RWPE2 (cell line): Measurements from ENCODE around the gene RAVER1.

ENCODE experiments used
- ATAC-seq: fragments of 200-7000 bp; cut with Tn5 transposase; 3 replicates; pipeline ENCODE4 v1.9.1; 2021; ENCODE audit warnings: low read depth
- DNase-seq: peaks from one replicate; pipeline ENCODE4 v3.0.0-alpha.2; 2020; ENCODE audit warnings: low spot score
- H3K27ac ChIP-seq: fragments of 450-650 bp; 2 replicates; pipeline ENCODE4 v1.5.1; 2017; ENCODE audit warnings: mild to moderate bottlenecking; ENCODE audit not compliant: poor library complexity, severe bottlenecking
- H3K27me3 ChIP-seq: fragments of 250-450 bp; sonication (Bioruptor Pico); 2 replicates; pipeline ENCODE4 v1.5.1; 2021; ENCODE audit warnings: mild to moderate bottlenecking, moderate library complexity; ENCODE audit not compliant: insufficient read depth, poor library complexity, severe bottlenecking
- H3K36me3 ChIP-seq: fragments of 250-450 bp; sonication (Bioruptor Pico); 2 replicates; pipeline ENCODE4 v1.5.1; 2020; ENCODE audit warnings: low read depth, mild to moderate bottlenecking, moderate library complexity
- H3K4me1 ChIP-seq: fragments of 250-450 bp; sonication (Bioruptor Pico); 2 replicates; pipeline ENCODE4 v1.5.1; 2021; ENCODE audit warnings: mild to moderate bottlenecking, moderate library complexity; ENCODE audit not compliant: insufficient read depth, poor library complexity, severe bottlenecking
- H3K4me3 ChIP-seq: fragments of 250-450 bp; sonication (Bioruptor Pico); 2 replicates; pipeline ENCODE4 v1.5.1; 2021; ENCODE audit warnings: mild to moderate bottlenecking, moderate library complexity; ENCODE audit not compliant: severe bottlenecking
- H3K9me3 ChIP-seq: fragments of 250-450 bp; sonication (Bioruptor Pico); 2 replicates; pipeline ENCODE4 v1.5.1; 2021; ENCODE audit warnings: mild to moderate bottlenecking, moderate library complexity; ENCODE audit not compliant: severe bottlenecking
- TF ChIP-seq, protein P1 (sequence below): fragments of 450-650 bp; IDR thresholded peaks from one replicate; pipeline ENCODE4 v1.5.1; 2017; ENCODE audit warnings: mild to moderate bottlenecking, moderate library complexity; ENCODE audit not compliant: poor library complexity, severe bottlenecking

The RAVER1 gene

DNA sequence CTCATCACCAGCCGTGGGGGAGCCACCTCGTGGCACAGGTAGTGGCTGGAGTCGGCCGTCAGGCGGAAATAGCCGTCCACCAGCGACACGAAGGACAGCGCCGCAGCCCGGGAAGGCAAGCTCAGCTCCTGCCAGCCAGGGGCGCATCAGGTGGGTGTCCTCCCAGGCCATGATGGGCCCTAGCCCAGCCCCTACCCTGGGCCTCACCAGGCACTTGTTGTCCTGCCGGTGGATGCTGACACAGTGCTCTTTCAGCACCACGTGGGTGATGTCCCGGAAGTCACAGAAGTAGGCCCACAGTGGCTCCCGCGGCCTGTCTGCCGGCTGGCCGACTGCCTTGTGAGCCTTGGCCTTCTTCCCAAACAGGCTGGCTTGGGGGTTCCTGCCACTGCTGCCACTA is 31.3 kb upstream of the RAVER1 start:
- Histone ChIP-seq H3K27ac (no peak overlapping the region), H3K4me3 (no peak overlapping the region), H3K36me3 (peaks cover 31% of the 10 kb centered on the region), H3K4me1 (no peaks in the 10 kb centered on the region), H3K27me3 (no peaks in the 10 kb centered on the region), H3K9me3 (no peaks in the 10 kb centered on the region)
- TF ChIP-seq, protein P1, sequence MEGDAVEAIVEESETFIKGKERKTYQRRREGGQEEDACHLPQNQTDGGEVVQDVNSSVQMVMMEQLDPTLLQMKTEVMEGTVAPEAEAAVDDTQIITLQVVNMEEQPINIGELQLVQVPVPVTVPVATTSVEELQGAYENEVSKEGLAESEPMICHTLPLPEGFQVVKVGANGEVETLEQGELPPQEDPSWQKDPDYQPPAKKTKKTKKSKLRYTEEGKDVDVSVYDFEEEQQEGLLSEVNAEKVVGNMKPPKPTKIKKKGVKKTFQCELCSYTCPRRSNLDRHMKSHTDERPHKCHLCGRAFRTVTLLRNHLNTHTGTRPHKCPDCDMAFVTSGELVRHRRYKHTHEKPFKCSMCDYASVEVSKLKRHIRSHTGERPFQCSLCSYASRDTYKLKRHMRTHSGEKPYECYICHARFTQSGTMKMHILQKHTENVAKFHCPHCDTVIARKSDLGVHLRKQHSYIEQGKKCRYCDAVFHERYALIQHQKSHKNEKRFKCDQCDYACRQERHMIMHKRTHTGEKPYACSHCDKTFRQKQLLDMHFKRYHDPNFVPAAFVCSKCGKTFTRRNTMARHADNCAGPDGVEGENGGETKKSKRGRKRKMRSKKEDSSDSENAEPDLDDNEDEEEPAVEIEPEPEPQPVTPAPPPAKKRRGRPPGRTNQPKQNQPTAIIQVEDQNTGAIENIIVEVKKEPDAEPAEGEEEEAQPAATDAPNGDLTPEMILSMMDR: no peak
- ATAC-seq (no peak), DNase-seq (no peak)

DNA sequence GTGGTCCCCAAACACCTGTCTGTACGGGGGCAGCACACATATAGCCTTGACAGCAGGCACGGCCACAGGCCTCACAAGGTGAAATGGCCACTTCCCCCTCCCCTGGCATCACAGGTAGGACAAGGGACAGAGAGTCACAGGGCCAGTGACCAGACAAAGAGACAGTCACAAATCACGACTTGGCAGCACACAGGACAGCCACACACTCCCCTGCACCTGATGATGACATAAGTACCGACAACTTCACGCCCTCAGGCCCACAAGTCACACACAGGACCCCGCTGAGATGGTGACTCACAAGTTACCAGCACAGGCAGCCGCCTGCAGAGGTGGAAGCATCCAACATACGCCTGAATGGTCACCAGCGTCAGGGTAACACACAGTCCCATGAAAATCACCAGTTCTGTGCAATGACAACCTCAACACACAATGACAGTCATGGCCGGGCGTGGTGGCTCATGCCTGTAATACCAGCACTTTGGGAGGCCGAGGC is 30.5 kb upstream of the RAVER1 start:
- Histone ChIP-seq H3K9me3 (no peaks in the 10 kb centered on the region), H3K4me3 (no peak overlapping the region), H3K27me3 (no peaks in the 10 kb centered on the region), H3K4me1 (no peaks in the 10 kb centered on the region), H3K36me3 (peaks cover 33% of the 10 kb centered on the region), H3K27ac (no peak overlapping the region)
- TF ChIP-seq, protein P1: no peak
- ATAC-seq (no peak), DNase-seq (no peak)

DNA sequence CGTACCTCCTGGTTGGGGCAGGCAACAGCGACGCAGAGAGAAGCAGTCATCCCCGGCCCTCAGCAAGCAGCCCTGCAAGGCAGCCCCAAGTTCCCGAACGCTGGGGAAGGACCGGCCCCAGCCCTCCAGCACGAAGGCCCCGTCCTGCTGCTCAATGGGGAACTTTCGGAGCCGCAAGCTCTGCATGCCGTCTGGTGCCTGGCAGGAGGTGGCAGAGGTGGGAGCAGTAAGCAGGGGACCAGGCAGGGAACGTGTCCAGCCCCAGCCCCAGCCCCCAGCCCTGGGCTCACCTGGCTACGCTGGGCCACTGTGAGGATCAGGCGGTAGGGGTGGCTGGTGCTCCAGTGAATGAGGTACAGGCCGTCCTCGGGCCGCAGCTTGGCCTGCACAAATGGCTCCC is 28.9 kb upstream of the RAVER1 start:
- no peak for DNase-seq
- no peaks in the 10 kb centered on the region for H3K9me3 ChIP-seq
- H3K27me3 ChIP-seq: no peaks in the 10 kb centered on the region
- H3K27ac ChIP-seq: no peak overlapping the region
- TF ChIP-seq, protein P1: no peak
- no peaks in the 10 kb centered on the region for H3K4me1 ChIP-seq
- peaks cover 21% of the 10 kb centered on the region for H3K36me3 ChIP-seq
- no peak for ATAC-seq
- H3K4me3 ChIP-seq: no peak overlapping the region

DNA sequence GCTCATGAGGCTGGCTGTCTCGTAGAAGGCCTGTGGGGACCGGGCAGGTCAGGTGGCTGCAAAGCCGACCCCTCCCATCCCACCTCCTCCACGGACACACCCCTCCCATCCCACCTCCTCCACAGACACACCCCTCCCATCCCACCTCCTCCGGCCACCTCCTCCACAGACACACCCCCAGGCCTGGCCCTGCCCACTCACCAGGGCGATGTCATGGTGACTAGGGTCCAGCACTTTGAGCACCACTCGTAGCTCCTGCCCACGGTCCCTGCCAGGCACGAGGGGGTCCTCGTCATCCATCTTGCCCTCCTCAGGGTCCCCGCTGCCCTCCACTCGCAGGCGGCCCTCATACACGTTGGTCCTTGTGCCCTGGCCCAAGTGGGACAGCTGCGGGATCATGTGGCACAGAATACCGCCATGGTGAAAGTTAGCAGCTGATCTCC is 28.3 kb upstream of the RAVER1 start:
- ATAC-seq: no peak
- H3K4me1 ChIP-seq: no peaks in the 10 kb centered on the region
- H3K27me3 ChIP-seq: no peaks in the 10 kb centered on the region
- DNase-seq: no peak
- H3K27ac ChIP-seq: no peak overlapping the region
- H3K9me3 ChIP-seq: no peaks in the 10 kb centered on the region
- TF ChIP-seq, protein P1: no peak
- no peak overlapping the region for H3K4me3 ChIP-seq
- peaks cover 21% of the 10 kb centered on the region for H3K36me3 ChIP-seq

DNA sequence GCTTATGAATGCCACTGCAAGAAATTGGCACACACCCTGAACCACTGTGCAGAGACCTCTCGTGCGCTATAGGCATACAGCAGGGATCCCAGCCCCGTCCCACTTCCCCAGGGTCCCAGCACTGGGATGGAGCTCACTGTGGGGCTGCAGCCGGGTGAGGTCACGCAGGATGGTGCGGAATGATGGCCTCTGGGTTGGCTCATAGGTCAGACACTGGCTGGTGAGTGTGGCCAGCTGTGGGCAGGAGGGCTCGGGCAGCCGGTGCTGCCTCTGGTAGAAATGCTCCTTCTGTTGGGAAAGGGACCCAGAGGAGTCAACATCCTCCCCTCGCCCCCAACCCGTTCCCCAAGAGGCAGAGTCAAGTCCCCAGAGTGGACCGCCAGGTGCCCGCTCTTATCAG is 23.1 kb upstream of the RAVER1 start:
- no peaks in the 10 kb centered on the region for H3K27me3 ChIP-seq
- H3K36me3 ChIP-seq: peaks cover 45% of the 10 kb centered on the region
- no peak overlapping the region for H3K27ac ChIP-seq
- no peak for DNase-seq
- no peaks in the 10 kb centered on the region for H3K9me3 ChIP-seq
- ATAC-seq: no peak
- no peak overlapping the region for H3K4me3 ChIP-seq
- no peaks in the 10 kb centered on the region for H3K4me1 ChIP-seq
- TF ChIP-seq, protein P1: no peak
